HUES48 (cell line): Measurements from ENCODE around the gene NATD1.

Source experiments
- H3K27ac ChIP-seq: one replicate; pipeline ENCODE4 v1.7.0; 2013; ENCODE audit warnings: low read depth, low read length, inconsistent platforms
- H3K27me3 ChIP-seq: 2 replicates; pipeline ENCODE4 v1.6.1; 2013; ENCODE audit warnings: mild to moderate bottlenecking, low read length; ENCODE audit not compliant: control insufficient read depth, insufficient read depth
- H3K36me3 ChIP-seq: 2 replicates; pipeline ENCODE4 v1.6.1; 2013; ENCODE audit warnings: low read length; ENCODE audit not compliant: control insufficient read depth, insufficient read depth
- H3K4me1 ChIP-seq: 2 replicates; pipeline ENCODE4 v1.6.1; 2013; ENCODE audit warnings: mild to moderate bottlenecking, low read length; ENCODE audit not compliant: control insufficient read depth, insufficient read depth
- H3K4me3 ChIP-seq: 2 replicates; pipeline ENCODE4 v1.5.1; 2013; ENCODE audit warnings: mild to moderate bottlenecking, low read depth, low read length
- H3K9ac ChIP-seq: 2 replicates; pipeline ENCODE4 v1.6.1; 2013; ENCODE audit warnings: mild to moderate bottlenecking, low read depth, low read length, moderate library complexity
- H3K9me3 ChIP-seq: 2 replicates; pipeline ENCODE4 v1.6.1; 2013; ENCODE audit warnings: low read length; ENCODE audit not compliant: control insufficient read depth, insufficient read depth

NATD1 gene

DNA sequence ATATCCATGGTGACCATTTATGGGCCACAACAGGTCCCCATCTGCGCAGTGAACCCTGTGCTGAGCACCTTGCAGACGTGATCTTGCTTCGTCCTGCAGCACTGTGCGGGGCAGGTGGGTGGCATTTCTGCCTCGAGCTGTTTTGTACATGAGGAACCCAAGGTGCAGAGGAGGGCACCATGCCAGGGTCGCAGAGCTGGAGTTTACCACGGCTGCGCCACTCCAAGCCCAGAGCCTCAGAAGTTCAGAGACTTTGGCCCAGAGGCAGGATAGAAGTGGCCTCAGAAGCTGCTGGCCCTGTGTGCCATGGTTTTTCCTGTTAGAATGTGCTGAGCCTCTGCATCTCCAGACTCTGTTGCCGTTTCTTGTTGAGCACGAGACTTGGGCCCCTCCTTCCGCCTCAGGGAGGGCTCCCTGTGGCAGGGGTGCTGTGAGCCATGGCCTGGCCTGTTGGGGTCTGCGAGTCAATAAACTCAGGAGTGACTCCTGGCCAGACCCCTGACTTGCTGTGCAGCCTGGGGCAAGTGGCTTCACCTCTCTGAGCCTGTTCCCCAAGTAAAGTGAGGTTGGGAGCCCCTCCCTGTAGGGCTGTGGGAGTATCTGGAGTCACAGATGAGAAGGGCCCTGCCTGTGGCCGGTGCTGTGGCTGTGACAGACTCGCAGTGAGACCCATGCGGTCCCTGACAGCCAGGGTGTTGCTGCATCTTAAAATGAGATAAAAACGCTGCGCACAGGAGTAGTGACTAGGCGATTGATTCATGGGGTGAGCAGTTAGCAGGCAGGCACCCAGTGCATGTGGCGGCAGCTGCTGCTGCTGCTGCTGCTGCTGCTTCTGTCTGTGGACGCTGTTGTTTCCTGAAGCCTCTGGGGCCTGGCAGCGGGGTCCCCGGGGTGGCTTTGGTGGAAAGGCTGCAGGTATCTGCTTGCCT is 43.2 kb upstream of the NATD1 start:
- H3K4me1 ChIP-seq = no peaks in the 10 kb centered on the region
- H3K27ac ChIP-seq = no peak overlapping the region
- H3K27me3 ChIP-seq = no peaks in the 10 kb centered on the region
- peaks cover 64% of the 10 kb centered on the region for H3K9me3 ChIP-seq
- no peak overlapping the region for H3K4me3 ChIP-seq
- H3K9ac ChIP-seq = no peak overlapping the region
- peaks cover 23% of the 10 kb centered on the region for H3K36me3 ChIP-seq

DNA sequence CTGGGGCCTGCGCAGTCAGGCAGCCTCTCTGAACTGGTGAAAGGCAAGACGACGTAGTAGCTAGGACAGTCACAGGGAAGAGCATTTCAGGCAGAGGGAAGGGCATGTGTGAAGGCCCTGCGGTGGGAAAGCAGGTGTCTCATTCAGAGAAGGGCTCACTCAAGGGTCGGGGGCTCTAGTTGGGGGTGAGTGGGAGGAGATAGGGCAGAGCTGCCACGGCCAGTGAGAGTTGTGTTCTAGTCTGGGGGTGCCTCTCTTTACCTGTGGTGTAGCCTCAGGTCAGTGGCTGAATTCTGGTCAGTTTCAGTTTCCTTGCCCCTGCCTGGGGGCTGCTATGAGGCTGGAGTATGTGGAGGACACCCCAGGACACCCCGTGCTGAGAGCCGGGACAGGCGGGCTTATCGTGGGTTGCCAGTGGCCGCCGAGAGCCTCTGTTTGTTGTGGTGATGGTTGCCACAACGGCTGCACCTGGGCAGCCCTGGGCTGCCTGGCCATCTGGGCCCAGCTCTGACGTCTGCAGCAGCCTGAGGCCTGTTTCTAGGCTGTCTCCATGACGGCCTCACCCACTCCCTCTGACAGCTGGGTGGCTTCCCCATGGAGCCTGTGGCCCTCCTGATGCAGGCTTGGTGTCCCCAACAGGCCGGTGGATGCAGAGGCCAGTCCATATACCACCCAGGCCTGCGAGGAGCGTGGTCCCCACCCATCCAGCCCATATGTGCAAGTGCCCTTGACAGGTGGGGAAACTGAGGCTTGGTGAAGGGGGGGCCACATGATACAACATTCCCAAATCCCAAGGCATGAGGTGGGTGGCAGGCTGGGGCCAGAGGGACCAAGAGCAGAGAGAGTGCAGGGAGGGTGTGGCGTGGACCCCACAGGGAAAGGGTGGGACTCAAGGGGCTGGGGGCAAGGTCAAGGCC is 42.1 kb upstream of the NATD1 start:
- no peak overlapping the region for H3K27ac ChIP-seq
- H3K36me3 ChIP-seq = peaks cover 15% of the 10 kb centered on the region

GRCh38 chr17:21294321-21295035 is 41.3 kb upstream of the NATD1 start:
- no peak overlapping the region for H3K27ac ChIP-seq
- H3K27me3 ChIP-seq = no peaks in the 10 kb centered on the region
- no peaks in the 10 kb centered on the region for H3K4me1 ChIP-seq
- peaks cover 49% of the 10 kb centered on the region for H3K9me3 ChIP-seq
- no peak overlapping the region for H3K4me3 ChIP-seq
- no peak overlapping the region for H3K9ac ChIP-seq
- H3K36me3 ChIP-seq = peaks cover 12% of the 10 kb centered on the region

More for the DNA sequence above, 42.1 kb upstream of the NATD1 start:
- H3K9me3 ChIP-seq = peaks cover 53% of the 10 kb centered on the region
- no peaks in the 10 kb centered on the region for H3K27me3 ChIP-seq
- no peaks in the 10 kb centered on the region for H3K4me1 ChIP-seq
- H3K4me3 ChIP-seq = no peak overlapping the region
- no peak overlapping the region for H3K9ac ChIP-seq

- no peaks in the 10 kb centered on the region for H3K4me1 ChIP-seq
- H3K27ac ChIP-seq = no peak overlapping the region
- peaks cover 44% of the 10 kb centered on the region for H3K9me3 ChIP-seq
- no peak overlapping the region for H3K4me3 ChIP-seq
- H3K36me3 ChIP-seq = peaks cover 6% of the 10 kb centered on the region
- H3K9ac ChIP-seq = no peak overlapping the region
- no peaks in the 10 kb centered on the region for H3K27me3 ChIP-seq
Measured at GRCh38 chr17:21293831-21294210, 40.6 kb upstream of the NATD1 start.

- peaks cover 38% of the 10 kb centered on the region for H3K9me3 ChIP-seq
- H3K27me3 ChIP-seq = no peaks in the 10 kb centered on the region
- no peak overlapping the region for H3K9ac ChIP-seq
- H3K27ac ChIP-seq = no peak overlapping the region
- no peaks in the 10 kb centered on the region for H3K36me3 ChIP-seq
- no peaks in the 10 kb centered on the region for H3K4me1 ChIP-seq
- H3K4me3 ChIP-seq = no peak overlapping the region
Measured at GRCh38 chr17:21292867-21293830, 39.9 kb upstream of the NATD1 start.

DNA sequence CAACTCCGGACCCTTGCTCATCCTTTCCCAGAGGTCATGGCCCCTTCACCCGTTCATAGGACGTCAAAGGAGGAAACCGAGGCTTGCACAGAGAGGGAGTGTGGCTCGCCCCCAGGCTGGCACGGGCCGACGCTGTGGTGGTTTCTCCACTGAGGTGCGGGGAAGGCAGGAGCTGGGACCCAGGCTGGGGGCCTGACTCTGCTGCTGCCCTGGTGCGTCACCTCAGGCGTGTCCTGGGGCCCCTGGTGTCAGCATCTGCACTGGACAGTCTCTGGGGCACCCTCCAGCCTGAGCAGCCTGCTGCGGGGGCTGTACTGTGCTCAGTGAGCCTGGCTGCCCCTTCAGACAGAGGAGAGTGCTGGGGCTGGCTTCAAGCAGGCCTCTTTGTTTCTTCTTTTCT is 38.7 kb upstream of the NATD1 start:
- Histone ChIP-seq H3K9me3 (peaks cover 30% of the 10 kb centered on the region), H3K36me3 (no peaks in the 10 kb centered on the region), H3K4me3 (no peak overlapping the region), H3K27ac (no peak overlapping the region), H3K4me1 (no peaks in the 10 kb centered on the region), H3K27me3 (no peaks in the 10 kb centered on the region), H3K9ac (no peak overlapping the region)

DNA sequence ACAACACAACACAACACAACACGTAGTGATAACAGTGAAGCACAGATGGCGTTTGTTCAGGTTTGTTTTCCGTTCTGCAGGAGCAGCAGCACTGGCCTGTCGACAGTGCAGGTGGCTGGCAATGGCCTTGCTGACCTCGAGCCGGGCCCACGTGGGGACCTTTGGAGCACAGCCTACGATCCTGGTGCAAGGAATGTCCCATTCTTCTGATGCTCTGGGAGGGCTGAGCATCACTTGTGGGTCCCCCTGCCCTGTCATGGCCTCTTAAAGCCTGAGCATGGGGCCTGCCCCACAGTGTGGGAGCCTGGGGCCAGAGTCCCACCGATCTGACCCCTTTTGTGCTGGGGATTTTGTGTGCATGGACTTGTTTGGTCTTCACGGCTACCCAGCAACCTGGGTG is 38.1 kb upstream of the NATD1 start:
- peaks cover 26% of the 10 kb centered on the region for H3K9me3 ChIP-seq
- no peak overlapping the region for H3K9ac ChIP-seq
- no peak overlapping the region for H3K4me3 ChIP-seq
- H3K4me1 ChIP-seq = peaks cover 3% of the 10 kb centered on the region; the same call in 1 of the 2 replicates
- no peaks in the 10 kb centered on the region for H3K27me3 ChIP-seq
- H3K27ac ChIP-seq = no peak overlapping the region
- no peaks in the 10 kb centered on the region for H3K36me3 ChIP-seq

- Histone ChIP-seq H3K4me1 (peaks cover 11% of the 10 kb centered on the region; the same call in 1 of the 2 replicates), H3K27ac (no peak overlapping the region), H3K36me3 (no peaks in the 10 kb centered on the region), H3K9me3 (peaks cover 21% of the 10 kb centered on the region), H3K9ac (no peak overlapping the region), H3K27me3 (no peaks in the 10 kb centered on the region), H3K4me3 (no peak overlapping the region)
Measured at GRCh38 chr17:21289902-21290571, 36.8 kb upstream of the NATD1 start.

GRCh38 chr17:21289175-21289901 is 36.1 kb upstream of the NATD1 start:
- Histone ChIP-seq H3K4me1 (peaks cover 11% of the 10 kb centered on the region; the same call in 1 of the 2 replicates), H3K36me3 (no peaks in the 10 kb centered on the region), H3K9ac (no peak overlapping the region), H3K27me3 (no peaks in the 10 kb centered on the region), H3K9me3 (peaks cover 14% of the 10 kb centered on the region), H3K4me3 (no peak overlapping the region), H3K27ac (no peak overlapping the region)
